HepG2 (cell line): ENCODE measurements around the gene SCNM1. TPM values are rescaled to one million over a fixed set of nuclear protein-coding genes. Genes with fewer than 3 reads are reported as not detected.

Experiments used
- ARNTL ChIP-seq: sonication (generic); formaldehyde crosslinking; IDR thresholded peaks from 2 replicates; pipeline ENCODE4 v1.4.0; 2020; ENCODE audit warnings: mild to moderate bottlenecking, missing genetic modification reagents
- CREB1 ChIP-seq, 2 experiments: fragments of 450-650 bp in 1 of 2; IDR thresholded peaks; 2 replicates each; pipeline ENCODE4 v1.6.1; 2016 to 2017; ENCODE audit warnings: control low read depth in 1 of 2, mild to moderate bottlenecking in 1 of 2, missing compliant biosample characterization in 1 of 2, missing genetic modification characterization in 1 of 2
- ELF4 ChIP-seq: sonication (generic); formaldehyde crosslinking; IDR thresholded peaks from 2 replicates; pipeline ENCODE4 v1.5.0; 2020; ENCODE audit warnings: missing genetic modification reagents, mild to moderate bottlenecking, moderate library complexity, borderline replicate concordance
- ETS1 ChIP-seq: sonication (generic); formaldehyde crosslinking; IDR thresholded peaks from 2 replicates; pipeline ENCODE4 v1.4.0; 2020; ENCODE audit warnings: missing genetic modification reagents
- HINFP ChIP-seq: sonication (generic); formaldehyde crosslinking; IDR thresholded peaks from 2 replicates; pipeline ENCODE4 v1.4.0; 2020; ENCODE audit warnings: low read depth, mild to moderate bottlenecking, missing genetic modification reagents
- HNF4G ChIP-seq, 2 experiments: sonication (generic) in 1 of 2; formaldehyde crosslinking in 1 of 2; IDR thresholded peaks; 2 replicates each; pipeline versions ENCODE4 v1.4.0 to v1.6.1; 2011 to 2020; ENCODE audit warnings: borderline replicate concordance in 2 of 2, low read depth in 2 of 2, mild to moderate bottlenecking in 2 of 2, low read length in 1 of 2, missing genetic modification reagents in 1 of 2, moderate library complexity in 1 of 2
- MATR3 ChIP-seq: sonication (generic); formaldehyde crosslinking; IDR thresholded peaks from 2 replicates; pipeline ENCODE4 v1.4.0; 2020; ENCODE audit warnings: missing genetic modification reagents
- PRMT3 ChIP-seq: sonication (generic); formaldehyde crosslinking; IDR thresholded peaks from 2 replicates; pipeline ENCODE4 v1.8.1; 2022; ENCODE audit warnings: low read depth, mild to moderate bottlenecking, moderate library complexity, missing genetic modification reagents, borderline replicate concordance
- PRPF4 ChIP-seq: fragments of 200-400 bp; formaldehyde crosslinking; IDR thresholded peaks from 2 replicates; pipeline ENCODE4 v1.6.1; 2016; ENCODE audit warnings: low read length, low read depth; ENCODE audit not compliant: poor library complexity, severe bottlenecking
- RARG ChIP-seq: sonication (generic); formaldehyde crosslinking; IDR thresholded peaks from 2 replicates; pipeline ENCODE4 v1.4.0; 2020; ENCODE audit warnings: low read depth, mild to moderate bottlenecking, missing genetic modification reagents
- TAF15 ChIP-seq: fragments of 200-400 bp; formaldehyde crosslinking; IDR thresholded peaks from one replicate; pipeline ENCODE4 v1.6.1; 2018; ENCODE audit warnings: mild to moderate bottlenecking, low read depth, low read length; ENCODE audit not compliant: poor library complexity, severe bottlenecking
- TBX2 ChIP-seq: sonication (generic); formaldehyde crosslinking; IDR thresholded peaks from 2 replicates; pipeline ENCODE4 v1.5.0; 2020; ENCODE audit warnings: missing genetic modification reagents, mild to moderate bottlenecking, borderline replicate concordance
- ZNF34 ChIP-seq: sonication (generic); formaldehyde crosslinking; IDR thresholded peaks from 2 replicates; pipeline ENCODE4 v1.4.0; 2020; ENCODE audit warnings: mild to moderate bottlenecking, missing genetic modification reagents, borderline replicate concordance
- ZNF747 ChIP-seq: sonication (generic); formaldehyde crosslinking; IDR thresholded peaks from 2 replicates; pipeline ENCODE4 v1.8.1; 2023; ENCODE audit warnings: missing genetic modification reagents, mild to moderate bottlenecking, borderline replicate concordance
- ZNF790 ChIP-seq: sonication (generic); formaldehyde crosslinking; IDR thresholded peaks from 2 replicates; pipeline ENCODE4 v1.8.0; 2022; ENCODE audit warnings: missing genetic modification reagents, mild to moderate bottlenecking, borderline replicate concordance
- ZSCAN25 ChIP-seq: sonication (generic); formaldehyde crosslinking; IDR thresholded peaks from 2 replicates; pipeline ENCODE4 v1.8.0; 2022; ENCODE audit warnings: mild to moderate bottlenecking, missing genetic modification reagents
- ZSCAN5A ChIP-seq: sonication (generic); formaldehyde crosslinking; IDR thresholded peaks from 2 replicates; pipeline ENCODE4 v1.8.0; 2022; ENCODE audit warnings: mild to moderate bottlenecking, missing genetic modification reagents, borderline replicate concordance
- polyA plus RNA-seq, 8 experiments: library from polyadenylated mRNA; depleted of rRNA in 3 of 8; stranded (reverse) in 7 of 8; unstranded in 1 of 8; fragments of >200 nt; fragmentation: Illumina TruSeq in 4 of 8; extraction: Trizol in 4 of 8; gene quantifications; 2 replicates each; pipeline versions ENCODE4 v1.2.1 to v1.2.3, GENCODE V29; 2011 to 2016; ENCODE audit warnings: low read depth in 4 of 8, missing spikeins in 1 of 8, mixed read lengths in 1 of 8; ENCODE audit not compliant: insufficient read depth in 1 of 8
- total RNA-seq, 5 experiments: library from RNA; depleted of rRNA; stranded (reverse); fragments of >200 nt; fragmentation: Illumina TruSeq; extraction: Trizol; gene quantifications; 2 replicates each; pipeline ENCODE4 v1.2.3, GENCODE V29; 2016; ENCODE audit warnings: low read depth in 1 of 5
- TF ChIP-seq, protein P1 (sequence below): sonication (generic); formaldehyde crosslinking; IDR thresholded peaks from 2 replicates; pipeline ENCODE4 v1.4.0; 2020; ENCODE audit warnings: missing genetic modification reagents
- TF ChIP-seq, protein P2 (sequence below): sonication (generic); formaldehyde crosslinking; IDR thresholded peaks from 2 replicates; pipeline ENCODE4 v1.8.0; 2022; ENCODE audit warnings: missing genetic modification reagents, low read depth, mild to moderate bottlenecking, borderline replicate concordance

The SCNM1 gene
- total and polyA plus RNA-seq, 2 of the 13 experiments (the other 11 are each of a cell fraction or from before 2014, with no cell fraction given) = 16.3 to 31.5 TPM

DNA sequence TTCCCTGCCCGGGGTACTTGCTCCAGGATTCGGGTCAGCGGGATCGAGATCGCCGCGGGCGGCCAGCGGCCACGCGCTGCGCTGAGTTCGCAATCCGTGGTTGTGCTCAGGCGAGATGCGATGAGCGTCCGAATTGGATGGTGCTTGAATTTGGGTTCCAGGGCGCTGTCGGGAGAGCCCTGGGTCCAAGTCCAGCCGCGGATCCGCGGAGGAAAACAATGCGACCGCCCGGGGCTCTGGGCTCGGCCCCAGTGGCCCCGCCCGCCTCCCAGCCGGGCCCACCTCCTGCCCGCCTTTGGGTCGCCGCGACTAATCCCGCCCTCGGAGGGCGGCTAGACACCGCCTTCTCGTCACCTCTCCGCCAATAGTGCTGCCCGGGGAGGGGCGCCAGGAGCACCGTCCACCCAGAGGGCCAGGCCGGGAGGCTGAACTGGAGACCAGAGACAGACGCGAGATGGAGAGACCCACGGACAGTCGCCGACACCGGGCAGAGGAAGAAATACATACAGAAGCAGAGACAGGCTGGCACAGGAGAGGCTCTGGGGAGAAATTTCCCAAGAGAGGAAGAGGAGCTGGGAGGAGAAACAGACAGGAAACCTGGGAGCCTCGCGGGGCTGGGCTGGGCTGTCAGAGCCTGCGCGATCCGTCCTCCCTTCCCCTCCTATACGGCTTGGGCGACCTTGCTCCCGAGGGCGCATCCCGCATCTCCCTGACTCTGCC, 19.4 kb upstream of the SCNM1 start, which contains the start of gene SEMA6C (continued):
- TF ChIP-seq, protein P1, sequence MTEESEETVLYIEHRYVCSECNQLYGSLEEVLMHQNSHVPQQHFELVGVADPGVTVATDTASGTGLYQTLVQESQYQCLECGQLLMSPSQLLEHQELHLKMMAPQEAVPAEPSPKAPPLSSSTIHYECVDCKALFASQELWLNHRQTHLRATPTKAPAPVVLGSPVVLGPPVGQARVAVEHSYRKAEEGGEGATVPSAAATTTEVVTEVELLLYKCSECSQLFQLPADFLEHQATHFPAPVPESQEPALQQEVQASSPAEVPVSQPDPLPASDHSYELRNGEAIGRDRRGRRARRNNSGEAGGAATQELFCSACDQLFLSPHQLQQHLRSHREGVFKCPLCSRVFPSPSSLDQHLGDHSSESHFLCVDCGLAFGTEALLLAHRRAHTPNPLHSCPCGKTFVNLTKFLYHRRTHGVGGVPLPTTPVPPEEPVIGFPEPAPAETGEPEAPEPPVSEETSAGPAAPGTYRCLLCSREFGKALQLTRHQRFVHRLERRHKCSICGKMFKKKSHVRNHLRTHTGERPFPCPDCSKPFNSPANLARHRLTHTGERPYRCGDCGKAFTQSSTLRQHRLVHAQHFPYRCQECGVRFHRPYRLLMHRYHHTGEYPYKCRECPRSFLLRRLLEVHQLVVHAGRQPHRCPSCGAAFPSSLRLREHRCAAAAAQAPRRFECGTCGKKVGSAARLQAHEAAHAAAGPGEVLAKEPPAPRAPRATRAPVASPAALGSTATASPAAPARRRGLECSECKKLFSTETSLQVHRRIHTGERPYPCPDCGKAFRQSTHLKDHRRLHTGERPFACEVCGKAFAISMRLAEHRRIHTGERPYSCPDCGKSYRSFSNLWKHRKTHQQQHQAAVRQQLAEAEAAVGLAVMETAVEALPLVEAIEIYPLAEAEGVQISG (CRISPR knock-in tag) = no peak; the same call in 1 of the 2 replicates
- TF ChIP-seq ZSCAN25 (CRISPR knock-in tag) (peak; percentile 86), ZNF34 (CRISPR knock-in tag) (no peak), PRPF4 (no peak), HINFP (CRISPR knock-in tag) (0 out of 2 replicates have a peak, but pooled peaks have one; percentile 28), ZSCAN5A (CRISPR knock-in tag) (no peak), TAF15 (no peak), ZNF747 (CRISPR knock-in tag) (peak; percentile 84; the same call in 1 of the 2 replicates), TBX2 (CRISPR knock-in tag) (peak; percentile 97), CREB1 (IDR thresholded peaks at IDR 0.05) (peak; percentile 40; the same call in 1 of the 2 replicates), CREB1 (CRISPR knock-in tag; IDR thresholded peaks at IDR 0.05) (no peak), HNF4G (IDR thresholded peaks at IDR 0.05; ENCODE audit: borderline replicate concordance, low read depth, low read length) (no peak; the same call in 1 of the 2 replicates), HNF4G (CRISPR knock-in tag; IDR thresholded peaks at IDR 0.05; ENCODE audit: borderline replicate concordance, low read depth) (no peak; the same call in 1 of the 2 replicates), MATR3 (no peak), ARNTL (CRISPR knock-in tag) (no peak), ZNF790 (0 out of 2 replicates have a peak, but pooled peaks have one; percentile 0), ETS1 (no peak), RARG (CRISPR knock-in tag) (no peak), PRMT3 (CRISPR knock-in tag) (no peak), ELF4 (CRISPR knock-in tag) (peak; percentile 58; the same call in 1 of the 2 replicates)
- TF ChIP-seq, protein P2, sequence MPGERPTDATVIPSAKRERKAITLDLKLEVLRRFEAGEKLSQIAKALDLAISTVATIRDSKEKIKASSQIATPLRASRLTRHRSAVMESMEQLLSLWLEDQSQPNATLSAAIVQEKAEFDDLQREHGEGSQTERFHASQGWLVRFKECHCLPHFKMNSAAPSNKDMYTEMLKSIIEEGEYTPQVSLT (CRISPR knock-in tag) = no peak
